HEK293 (cell line): ENCODE measurements around the gene DOCK4.

Experiments
- CTCF ChIA-PET: fragments of 350-600 bp; formaldehyde crosslinking; extraction: SDS; loops from one replicate; lab custom pipeline; 2021; ENCODE audit warnings: antibody characterized with exemption; lab: Yijun Ruan, JAX
- POLR2A ChIA-PET: fragments of 300-600 bp; formaldehyde crosslinking; extraction: SDS; loops from one replicate; lab custom pipeline; 2020; ENCODE audit warnings: antibody characterized with exemption, inconsistent platforms; lab: Yijun Ruan, JAX
- H3K27ac ChIP-seq: fragments of 200-500 bp; sonication (Bioruptor generic); 2 replicates; pipeline ENCODE4 v1.5.1; 2014; ENCODE audit warnings: low read depth, low read length, control low read depth, inconsistent platforms; ENCODE audit errors: extremely low read depth
- H3K36me3 ChIP-seq, 2 experiments: fragments of 200-500 bp in 1 of 2; sonication (Bioruptor generic) in 1 of 2; 1 replicate in 1 of 2; 2 replicates in 1 of 2; pipeline ENCODE4 v1.5.1; 2014 to 2017; ENCODE audit warnings: inconsistent platforms in 2 of 2, low read length in 2 of 2; ENCODE audit not compliant: control insufficient read depth in 2 of 2, insufficient read depth in 1 of 2
- H3K4me1 ChIP-seq: fragments of 200-500 bp; sonication (Bioruptor generic); 2 replicates; pipeline ENCODE4 v1.5.1; 2014; ENCODE audit warnings: mild to moderate bottlenecking, low read length, inconsistent platforms; ENCODE audit not compliant: control insufficient read depth, insufficient read depth
- H3K4me3 ChIP-seq: 2 replicates; pipeline ENCODE4 v1.5.1; 2011; ENCODE audit warnings: low read depth, mild to moderate bottlenecking, control low read depth, low read length, moderate library complexity
- H3K9me3 ChIP-seq: fragments of 200-500 bp; sonication (Bioruptor generic); 2 replicates; pipeline ENCODE4 v1.5.1; 2014; ENCODE audit warnings: low read depth, low read length, inconsistent platforms; ENCODE audit not compliant: control insufficient read depth, insufficient read depth
- BCL11A ChIP-seq: fragments of 450-650 bp; formaldehyde crosslinking; IDR thresholded peaks from 2 replicates; pipeline ENCODE4 v1.5.1; 2016; ENCODE audit warnings: low read depth, missing biosample characterization, missing genetic modification characterization
- EGR2 ChIP-seq: fragments of 450-650 bp; formaldehyde crosslinking; IDR thresholded peaks from 2 replicates; pipeline ENCODE4 v1.5.1; 2016; ENCODE audit warnings: low read depth, missing biosample characterization, missing genetic modification characterization
- GFI1B ChIP-seq: fragments of 450-650 bp; formaldehyde crosslinking; IDR thresholded peaks from 2 replicates; pipeline ENCODE4 v1.5.1; 2016; ENCODE audit warnings: missing biosample characterization, missing genetic modification characterization
- HOXA7 ChIP-seq: sonication (generic); formaldehyde crosslinking; IDR thresholded peaks from 2 replicates; pipeline ENCODE4 v1.8.1; 2022; ENCODE audit warnings: missing genetic modification reagents, borderline replicate concordance
- KLF9 ChIP-seq: fragments of 450-650 bp; formaldehyde crosslinking; IDR thresholded peaks from 2 replicates; pipeline ENCODE4 v1.5.1; 2016; ENCODE audit warnings: missing biosample characterization, missing genetic modification characterization, low read depth
- TRIM28 ChIP-seq: IDR thresholded peaks from 2 replicates; pipeline ENCODE4 v1.6.1; 2011; ENCODE audit warnings: low read length, control low read depth, borderline replicate concordance
- YY2 ChIP-seq: fragments of 450-650 bp; formaldehyde crosslinking; IDR thresholded peaks from 2 replicates; pipeline ENCODE4 v1.5.1; 2016; ENCODE audit warnings: missing biosample characterization, missing genetic modification characterization
- ZBTB1 ChIP-seq: fragments of 450-650 bp; formaldehyde crosslinking; IDR thresholded peaks from 2 replicates; pipeline ENCODE4 v1.5.1; 2016; ENCODE audit warnings: missing biosample characterization, missing genetic modification characterization
- ZNF140 ChIP-seq: fragments of 450-650 bp; formaldehyde crosslinking; IDR thresholded peaks from 2 replicates; pipeline ENCODE4 v1.5.1; 2016; ENCODE audit warnings: missing biosample characterization, missing genetic modification characterization
- ZNF202 ChIP-seq: fragments of 450-650 bp; formaldehyde crosslinking; IDR thresholded peaks from 2 replicates; pipeline ENCODE4 v1.5.1; 2016; ENCODE audit warnings: missing biosample characterization, missing genetic modification characterization, borderline replicate concordance
- ZNF221 ChIP-seq: fragments of 450-650 bp; formaldehyde crosslinking; IDR thresholded peaks from 2 replicates; pipeline ENCODE4 v1.5.1; 2017; ENCODE audit warnings: missing biosample characterization, missing genetic modification characterization, borderline replicate concordance
- ZNF302 ChIP-seq: fragments of 450-650 bp; formaldehyde crosslinking; IDR thresholded peaks from 2 replicates; pipeline ENCODE4 v1.5.1; 2016; ENCODE audit warnings: missing biosample characterization, missing genetic modification characterization, low read depth
- ZNF350 ChIP-seq: fragments of 450-650 bp; formaldehyde crosslinking; IDR thresholded peaks from 2 replicates; pipeline ENCODE4 v1.5.0; 2017; ENCODE audit warnings: missing biosample characterization, mild to moderate bottlenecking, missing genetic modification characterization
- ZNF354C ChIP-seq: fragments of 450-650 bp; formaldehyde crosslinking; IDR thresholded peaks from 2 replicates; pipeline ENCODE4 v1.5.1; 2016; ENCODE audit warnings: missing biosample characterization, missing genetic modification characterization, low read depth, borderline replicate concordance
- ZNF391 ChIP-seq: fragments of 450-650 bp; formaldehyde crosslinking; IDR thresholded peaks from 2 replicates; pipeline ENCODE4 v1.5.1; 2016; ENCODE audit warnings: low read depth, missing biosample characterization, missing genetic modification characterization, borderline replicate concordance
- ZNF423 ChIP-seq: fragments of 450-650 bp; formaldehyde crosslinking; IDR thresholded peaks from 2 replicates; pipeline ENCODE4 v1.5.1; 2016; ENCODE audit warnings: missing biosample characterization, missing genetic modification characterization
- ZNF48 ChIP-seq: fragments of 450-650 bp; formaldehyde crosslinking; IDR thresholded peaks from 2 replicates; pipeline ENCODE4 v1.5.1; 2016; ENCODE audit warnings: missing biosample characterization, missing genetic modification characterization
- ZNF529 ChIP-seq: fragments of 450-650 bp; formaldehyde crosslinking; IDR thresholded peaks from 2 replicates; pipeline ENCODE4 v1.5.1; 2017; ENCODE audit warnings: missing genetic modification characterization, missing biosample characterization; ENCODE audit not compliant: insufficient replicate concordance
- ZNF544 ChIP-seq: fragments of 450-650 bp; formaldehyde crosslinking; IDR thresholded peaks from 2 replicates; pipeline ENCODE4 v1.5.0; 2017; ENCODE audit warnings: missing biosample characterization, missing genetic modification characterization
- ZNF660 ChIP-seq: fragments of 450-650 bp; IDR thresholded peaks from 2 replicates; pipeline ENCODE4 v1.5.1; 2018; ENCODE audit warnings: missing biosample characterization, mild to moderate bottlenecking, missing genetic modification characterization
- ZNF830 ChIP-seq: fragments of 450-650 bp; IDR thresholded peaks from 2 replicates; pipeline ENCODE4 v1.5.0; 2018; ENCODE audit warnings: missing biosample characterization, missing genetic modification characterization, low read depth, mild to moderate bottlenecking, moderate library complexity
- ZSCAN30 ChIP-seq: fragments of 450-650 bp; IDR thresholded peaks from 2 replicates; pipeline ENCODE4 v1.5.1; 2018; ENCODE audit warnings: missing biosample characterization, mild to moderate bottlenecking, missing genetic modification characterization, moderate library complexity

Gene DOCK4

DNA sequence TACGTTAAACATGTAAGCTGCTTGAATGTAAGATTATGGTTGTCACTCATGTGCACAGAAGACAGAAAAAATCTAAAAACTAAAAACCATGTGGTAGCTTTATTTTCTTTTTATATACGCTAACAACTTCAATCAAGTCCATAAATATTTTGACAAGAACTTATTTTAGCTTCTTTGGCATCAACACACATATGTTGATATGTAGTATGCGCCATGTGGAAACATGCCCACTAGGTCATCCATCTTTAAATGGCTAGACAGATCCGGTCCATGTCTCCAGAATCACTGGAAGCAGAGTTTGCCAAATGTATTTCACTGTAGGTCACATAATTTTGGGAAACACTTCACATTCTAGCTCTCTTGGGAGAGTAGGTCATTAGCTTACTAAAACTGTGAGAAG, 382.4 kb downstream of the DOCK4 start:
- H3K36me3 ChIP-seq = no peaks in the 10 kb centered on the region
- H3K4me3 ChIP-seq = no peak overlapping the region
- no peak for TF ChIP-seq ZNF423 (tag by site-specific recombination)
- no peaks in the 10 kb centered on the region for H3K9me3 ChIP-seq
- H3K4me1 ChIP-seq = no peaks in the 10 kb centered on the region
- POLR2A ChIA-PET = no interaction called here
- no peak overlapping the region for H3K27ac ChIP-seq
- CTCF ChIA-PET = interaction anchor here (0.6 to 1.7 kb wide), 2 partner anchors 32 to 846 kb away, joined by 3 to 5 read pairs; no protein-coding TSS in a partner anchor

DNA sequence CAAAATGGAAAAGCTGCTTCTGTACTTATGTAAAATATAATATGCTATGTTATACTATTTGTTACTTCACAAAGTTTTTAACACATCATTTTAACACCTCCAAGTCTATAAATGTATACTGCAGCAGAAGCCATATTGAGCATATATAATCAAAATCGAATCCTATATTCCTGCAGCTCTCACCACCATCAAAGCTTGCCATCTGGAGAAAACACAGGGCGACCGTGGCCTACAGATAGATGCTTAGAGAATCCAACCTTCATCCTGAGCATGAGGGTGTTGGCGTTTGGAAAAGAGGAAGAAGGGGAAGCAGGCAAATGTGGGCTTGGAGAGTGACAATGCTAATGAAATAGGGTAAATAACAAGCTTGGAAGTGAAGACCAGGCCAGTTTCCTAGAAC, 385.2 kb downstream of the DOCK4 start:
- H3K4me3 ChIP-seq = no peak overlapping the region
- H3K27ac ChIP-seq = no peak overlapping the region
- no peak for TF ChIP-seq BCL11A (tag by site-specific recombination)
- TF ChIP-seq ZSCAN30 (tag by site-specific recombination) = no peak
- no peak for TF ChIP-seq ZNF302 (tag by site-specific recombination)
- no peak for TF ChIP-seq ZNF221 (tag by site-specific recombination)
- TF ChIP-seq TRIM28 = no peak
- no peak for TF ChIP-seq HOXA7 (CRISPR knock-in tag)
- TF ChIP-seq ZNF660 (tag by site-specific recombination) = no peak
- no peak for TF ChIP-seq ZNF544 (tag by site-specific recombination)
- no peak for TF ChIP-seq ZNF529 (tag by site-specific recombination)
- no peak for TF ChIP-seq ZNF202
- no peak for TF ChIP-seq ZNF48
- no peak for TF ChIP-seq ZNF350 (tag by site-specific recombination)
- TF ChIP-seq ZNF391 = no peak
- TF ChIP-seq ZNF354C (tag by site-specific recombination) = no peak
- no peaks in the 10 kb centered on the region for H3K36me3 ChIP-seq
- no peaks in the 10 kb centered on the region for H3K9me3 ChIP-seq
- CTCF ChIA-PET = interaction anchor here (1.0 to 1.6 kb wide), 2 partner anchors 58 to 1707 kb away, joined by 3 read pairs; no protein-coding TSS in a partner anchor
- H3K4me1 ChIP-seq = no peaks in the 10 kb centered on the region
- POLR2A ChIA-PET = no interaction called here

DNA sequence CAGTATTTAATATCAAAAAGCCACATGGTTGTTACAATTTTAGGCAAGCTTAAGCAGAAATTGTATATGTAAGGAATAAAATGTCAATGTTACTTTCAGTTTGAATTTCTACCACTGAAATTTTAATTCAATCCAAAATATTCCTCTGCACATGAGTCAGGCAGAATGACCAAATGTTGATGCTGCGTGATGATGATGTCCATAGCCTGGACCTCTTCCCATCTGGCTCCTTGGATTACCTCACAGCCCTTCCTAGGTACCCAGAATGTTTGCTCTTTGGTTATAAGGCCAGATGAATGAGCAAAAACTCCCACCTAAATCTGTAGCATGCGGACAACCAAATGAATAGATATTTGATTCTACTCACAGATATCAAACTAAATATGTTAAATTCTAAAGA, 385.6 kb downstream of the DOCK4 start:
- Histone ChIP-seq H3K27ac (no peak overlapping the region), H3K9me3 (no peaks in the 10 kb centered on the region)
- POLR2A ChIA-PET = no interaction called here

DNA sequence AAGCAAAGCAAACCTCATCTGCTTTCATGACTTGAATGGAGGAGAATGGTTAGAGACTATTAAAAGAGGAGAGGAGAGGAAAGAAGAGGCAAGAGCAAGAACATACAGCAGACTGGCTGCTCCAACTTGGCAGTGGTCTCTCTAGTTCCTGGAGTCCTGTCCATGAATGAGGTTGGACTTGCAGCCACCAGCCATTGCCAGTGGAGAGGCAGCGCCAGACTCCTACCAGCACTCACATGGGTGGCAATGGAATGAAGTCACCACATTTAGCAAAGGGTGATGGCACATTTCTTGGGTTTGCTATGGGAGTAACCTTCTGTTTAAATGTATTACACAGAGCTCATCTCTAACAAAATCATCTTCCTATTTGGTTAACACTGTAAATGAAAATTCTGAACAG, 386.1 kb downstream of the DOCK4 start:
- no peak overlapping the region for H3K27ac ChIP-seq
- POLR2A ChIA-PET = no interaction called here
- no peaks in the 10 kb centered on the region for H3K4me1 ChIP-seq
- H3K4me3 ChIP-seq = no peak overlapping the region
- CTCF ChIA-PET = interaction anchor here (0.6 to 1.6 kb wide), 2 partner anchors 23 to 57 kb away, joined by 3 read pairs; no protein-coding TSS in a partner anchor
- H3K36me3 ChIP-seq = no peaks in the 10 kb centered on the region
- TF ChIP-seq ZNF830 (tag by site-specific recombination) = no peak
- no peaks in the 10 kb centered on the region for H3K9me3 ChIP-seq

More for the DNA sequence above, 385.6 kb downstream of the DOCK4 start:
- no peaks in the 10 kb centered on the region for H3K4me1 ChIP-seq
- H3K36me3 ChIP-seq = no peaks in the 10 kb centered on the region
- H3K4me3 ChIP-seq = no peak overlapping the region
- CTCF ChIA-PET = interaction anchor here (0.6 to 1.6 kb wide), 3 partner anchors 22 to 1707 kb away, joined by 3 read pairs; no protein-coding TSS in a partner anchor
- TF ChIP-seq ZNF140 (tag by site-specific recombination) (no peak), ZNF48 (no peak), GFI1B (tag by site-specific recombination) (no peak), YY2 (no peak), KLF9 (tag by site-specific recombination) (no peak), ZBTB1 (no peak), EGR2 (tag by site-specific recombination) (no peak)
